Stomach (tissue), 9 donors: Measurements from ENCODE around the gene RAET1G. TPM values are rescaled to one million over a fixed set of nuclear protein-coding genes. Genes with fewer than 3 reads are reported as not detected.

Experiments
- DNase-seq, 2 donors: peaks; one replicate each; pipeline versions ENCODE4 v3.0.0 to v3.0.0-alpha.2; 2013 to 2019
- H3K27ac ChIP-seq, 5 donors: fragments of 200-600 bp in 4 of 5; sonication (generic) in 4 of 5; one replicate each; pipeline ENCODE4 v1.5.1; 2013 to 2019; ENCODE audit warnings: mild to moderate bottlenecking in 1 of 5, moderate library complexity in 1 of 5
- H3K27me3 ChIP-seq, 3 donors: fragments of 200-600 bp; sonication (generic); one replicate each; pipeline ENCODE4 v1.5.1; 2017 to 2019; ENCODE audit warnings: mixed run types in 1 of 3
- H3K36me3 ChIP-seq, 4 donors: fragments of 200-600 bp; sonication (generic); 1 replicate in 3 of 4; 2 replicates in 1 of 4; pipeline ENCODE4 v1.5.1; 2016 to 2019
- H3K4me1 ChIP-seq, 4 donors: fragments of 200-600 bp; sonication (generic); one replicate each; pipeline ENCODE4 v1.5.1; 2016 to 2019
- H3K4me3 ChIP-seq, 4 donors: fragments of 200-600 bp; sonication (generic) in 3 of 4; one replicate each; pipeline ENCODE4 v1.5.1; 2016 to 2019; ENCODE audit warnings: mild to moderate bottlenecking in 1 of 4
- H3K9me3 ChIP-seq, 4 donors: fragments of 200-600 bp; sonication (generic); one replicate each; pipeline ENCODE4 v1.5.1; 2016 to 2019
- EP300 ChIP-seq: sonication (generic); formaldehyde crosslinking; IDR thresholded peaks from one replicate; pipeline ENCODE4 v1.6.1; 2017; ENCODE audit warnings: antibody characterized with exemption
- POLR2A ChIP-seq, 4 donors: fragments of 450-650 bp; IDR thresholded peaks; one replicate each; pipeline ENCODE4 v1.6.1; 2016; ENCODE audit warnings: antibody characterized with exemption in 4 of 4, control low read depth in 2 of 4, mild to moderate bottlenecking in 1 of 4, moderate library complexity in 1 of 4
- POLR2AphosphoS5 ChIP-seq, 3 donors: sonication (generic); formaldehyde crosslinking; IDR thresholded peaks; one replicate each; pipeline ENCODE4 v1.6.1; 2016; ENCODE audit warnings: antibody characterized with exemption in 3 of 3
- WGBS, 5 donors: extraction: QIAGEN DNeasy Blood & Tissue Kit in 3 of 5; methylation state at CpG; one replicate each; pipeline versions ENCODE4 v1.1.5 to v1.1.7; 2013 to 2018; 5-methylcytosine and 5-hydroxymethylcytosine counted together
- intact Hi-C: fragments of 100-400 bp; cut with DNase I; formaldehyde crosslinking; loops from one replicate; pipeline ENCODE4 v1.15.1; 2023; ENCODE audit warnings: low total_unique reads
- polyA plus RNA-seq, 3 donors: library from polyadenylated mRNA; stranded (reverse); fragments of 200-250 nt; gene quantifications; one replicate each; pipeline ENCODE4 v1.2.3, GENCODE V29; 2013
- total RNA-seq, 5 donors: library from RNA; depleted of rRNA; stranded (reverse); fragments of >200 nt; gene quantifications; one replicate each; pipeline versions ENCODE4 v1.1.0 to v1.2.3, GENCODE V29; 2014 to 2016
- TF ChIP-seq, protein P1 (sequence below), 7 experiments: fragments of 450-650 bp in 4 of 7; fragments of 200-600 bp in 3 of 7; sonication (generic) in 3 of 7; IDR thresholded peaks; one replicate each; pipeline ENCODE4 v1.5.1; 2016 to 2019; ENCODE audit warnings: antibody characterized with exemption in 7 of 7, control low read depth in 2 of 7, mild to moderate bottlenecking in 1 of 7
- donor health status: healthy with polysubstance abuse.
- donor health status: Bipolar disorder and iron deficiency.
- donor health status: healthy.

Gene RAET1G
- total and polyA plus RNA-seq, 8 donors: 0.89 to 3.1 TPM; not detected in 6

DNA sequence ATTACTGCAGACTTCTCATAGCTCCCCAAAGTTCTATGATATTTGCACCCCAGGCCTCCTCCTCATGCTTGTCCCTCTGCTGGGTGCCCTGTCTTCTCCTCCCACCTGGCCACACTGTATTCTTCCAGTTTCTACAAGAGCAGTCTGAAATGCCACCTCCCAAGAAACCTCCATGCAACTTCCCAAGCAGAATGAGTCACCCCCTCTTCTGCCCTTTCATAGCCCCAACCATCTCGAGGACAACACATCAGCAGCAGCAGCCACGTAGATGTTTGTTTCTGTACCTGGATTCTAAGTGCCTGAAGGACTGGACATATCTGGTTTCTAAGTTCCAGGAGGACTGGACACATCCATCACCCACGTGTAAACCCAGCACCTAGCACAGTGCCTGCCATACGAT lies 12.3 kb upstream of the RAET1G start:
- intact Hi-C loops: no loop called here
- Histone ChIP-seq H3K36me3 (no peaks in the 10 kb centered on the region), H3K9me3 (no peaks in the 10 kb centered on the region), H3K4me3 (no peak overlapping the region), H3K27me3 (peaks cover 18 to 98% (median 59%) of the 10 kb centered on the region in 3 donors), H3K4me1 (peaks cover 10 to 13% (median 11%) of the 10 kb centered on the region in 4 donors), H3K27ac (no peak overlapping the region)
- no peak for DNase-seq
- TF ChIP-seq EP300 (no peak), POLR2A (IDR thresholded peaks at IDR 0.05) (no peak), POLR2AphosphoS5 (IDR thresholded peaks at IDR 0.05) (no peak)
- TF ChIP-seq, protein P1, sequence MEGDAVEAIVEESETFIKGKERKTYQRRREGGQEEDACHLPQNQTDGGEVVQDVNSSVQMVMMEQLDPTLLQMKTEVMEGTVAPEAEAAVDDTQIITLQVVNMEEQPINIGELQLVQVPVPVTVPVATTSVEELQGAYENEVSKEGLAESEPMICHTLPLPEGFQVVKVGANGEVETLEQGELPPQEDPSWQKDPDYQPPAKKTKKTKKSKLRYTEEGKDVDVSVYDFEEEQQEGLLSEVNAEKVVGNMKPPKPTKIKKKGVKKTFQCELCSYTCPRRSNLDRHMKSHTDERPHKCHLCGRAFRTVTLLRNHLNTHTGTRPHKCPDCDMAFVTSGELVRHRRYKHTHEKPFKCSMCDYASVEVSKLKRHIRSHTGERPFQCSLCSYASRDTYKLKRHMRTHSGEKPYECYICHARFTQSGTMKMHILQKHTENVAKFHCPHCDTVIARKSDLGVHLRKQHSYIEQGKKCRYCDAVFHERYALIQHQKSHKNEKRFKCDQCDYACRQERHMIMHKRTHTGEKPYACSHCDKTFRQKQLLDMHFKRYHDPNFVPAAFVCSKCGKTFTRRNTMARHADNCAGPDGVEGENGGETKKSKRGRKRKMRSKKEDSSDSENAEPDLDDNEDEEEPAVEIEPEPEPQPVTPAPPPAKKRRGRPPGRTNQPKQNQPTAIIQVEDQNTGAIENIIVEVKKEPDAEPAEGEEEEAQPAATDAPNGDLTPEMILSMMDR (IDR thresholded peaks at IDR 0.05): no peak
- WGBS, 5 donors: 38 to 48% (median 44%) methylated on average over 4 of the region's 4 CpGs

DNA sequence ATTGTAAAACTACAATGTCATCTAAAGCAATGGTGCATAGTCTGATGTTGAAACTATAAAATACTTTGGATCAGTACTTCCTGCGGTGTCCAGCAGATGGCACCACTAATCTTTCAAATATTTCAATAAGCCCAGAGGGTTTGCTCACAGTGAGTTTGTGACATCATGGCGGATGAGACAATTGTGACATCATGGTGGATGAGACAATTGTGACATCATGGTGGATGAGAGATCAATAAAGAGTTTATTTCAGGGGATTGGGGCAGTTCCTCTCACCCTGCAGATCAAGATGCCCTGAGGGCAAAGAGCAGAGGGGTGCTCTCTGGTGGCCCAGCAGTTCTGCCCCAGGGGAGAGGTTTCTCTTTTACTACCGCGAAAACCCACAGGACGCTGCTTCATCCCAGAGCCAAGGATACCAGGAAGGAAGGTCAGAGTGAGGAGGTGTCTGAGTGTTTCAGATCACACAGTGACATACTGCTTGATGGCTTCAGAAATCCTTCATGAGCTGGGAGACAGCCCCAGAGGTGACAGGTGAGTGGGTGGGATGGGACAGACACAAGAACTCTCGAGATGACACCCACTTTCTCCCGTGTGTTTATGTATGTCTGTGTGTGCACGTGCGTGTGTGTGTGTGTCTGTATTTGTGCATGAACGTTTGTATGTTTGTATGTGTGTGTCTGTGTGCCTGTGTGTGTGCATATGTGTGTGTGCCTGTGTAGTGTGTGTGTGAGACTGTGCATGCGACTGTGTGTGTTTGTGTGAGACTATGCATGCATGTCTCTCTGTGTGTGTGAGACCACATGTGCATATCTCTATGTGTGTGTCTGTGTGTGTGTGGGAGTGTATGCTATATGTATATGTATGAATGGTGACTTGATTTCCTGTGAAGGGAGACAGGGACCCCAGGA lies 11.6 kb upstream of the RAET1G start:
- TF ChIP-seq EP300 (no peak), POLR2A (IDR thresholded peaks at IDR 0.05) (no peak), POLR2AphosphoS5 (IDR thresholded peaks at IDR 0.05) (peak in 1 of 3 donors; percentile 17)
- TF ChIP-seq, protein P1 (IDR thresholded peaks at IDR 0.05): peak in 5 of 7 experiments; percentile 53 to 91 (median 82)
- no peaks in the 10 kb centered on the region for H3K36me3 ChIP-seq
- 32 to 44% (median 38%) methylated on average over 11 of the region's 11 CpGs for WGBS, 5 donors
- no peak overlapping the region for H3K4me3 ChIP-seq
- no peaks in the 10 kb centered on the region for H3K9me3 ChIP-seq
- peaks cover 10 to 13% (median 11%) of the 10 kb centered on the region in 4 donors for H3K4me1 ChIP-seq
- peaks cover 14 to 98% (median 54%) of the 10 kb centered on the region in 3 donors for H3K27me3 ChIP-seq
- DNase-seq: peak; percentile 73 to 82
- intact Hi-C loops: no loop called here
- H3K27ac ChIP-seq: no peak overlapping the region

DNA sequence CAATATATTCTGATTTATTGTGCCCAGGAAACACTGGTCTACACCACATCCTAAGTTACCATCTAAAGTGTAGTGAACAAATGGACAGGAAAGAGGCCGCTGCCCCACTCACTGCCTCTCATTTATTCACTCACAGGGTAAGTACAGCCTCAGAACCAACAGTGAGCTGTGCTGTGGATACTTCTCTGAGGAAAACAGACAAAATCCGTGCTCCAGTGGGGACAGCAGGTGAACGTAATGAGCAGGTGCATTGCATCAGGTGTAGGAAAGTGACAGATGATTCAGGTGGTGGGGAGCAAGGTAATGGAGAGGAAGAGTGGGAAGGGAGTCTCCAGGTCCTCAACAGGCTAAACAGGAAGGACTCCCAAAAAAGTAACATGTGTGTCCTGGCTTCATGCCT lies 10.5 kb upstream of the RAET1G start:
- no peaks in the 10 kb centered on the region for H3K36me3 ChIP-seq
- no peak overlapping the region for H3K4me3 ChIP-seq
- H3K9me3 ChIP-seq: no peaks in the 10 kb centered on the region
- TF ChIP-seq POLR2A (IDR thresholded peaks at IDR 0.05) (no peak), EP300 (no peak), POLR2AphosphoS5 (IDR thresholded peaks at IDR 0.05) (no peak)
- TF ChIP-seq, protein P1 (IDR thresholded peaks at IDR 0.05): no peak
- intact Hi-C loops: no loop called here
- peaks cover 3 to 98% (median 54%) of the 10 kb centered on the region in 3 donors for H3K27me3 ChIP-seq
- 30 to 41% (median 32%) methylated on average over 3 of the region's 3 CpGs for WGBS, 5 donors
- DNase-seq: no peak
- peaks cover 4% of the 10 kb centered on the region in 4 donors for H3K4me1 ChIP-seq
- no peak overlapping the region for H3K27ac ChIP-seq

DNA sequence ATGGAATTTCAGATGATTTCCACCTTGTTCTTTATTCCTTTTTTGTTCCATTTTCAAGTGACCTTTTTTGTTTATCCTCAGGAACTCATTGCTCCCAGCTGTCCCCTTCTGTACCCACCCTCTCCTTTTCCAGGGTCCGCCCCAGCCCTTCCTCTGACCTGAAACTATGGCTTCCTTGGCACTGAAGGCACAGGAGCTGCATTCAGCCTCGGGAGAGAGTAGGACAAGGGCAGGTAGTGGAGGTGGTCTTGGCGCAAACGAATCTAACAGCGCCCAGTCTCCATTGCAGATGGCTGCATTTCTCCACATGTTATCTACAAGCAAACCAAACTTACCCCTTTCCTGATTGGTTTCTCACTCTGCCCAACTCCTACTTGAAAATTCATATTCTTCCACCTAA lies 10.1 kb upstream of the RAET1G start:
- WGBS, 5 donors: 51 to 66% (median 52%) methylated on average over 5 of the region's 5 CpGs
- no peak for TF ChIP-seq POLR2AphosphoS5 (IDR thresholded peaks at IDR 0.05)
- TF ChIP-seq POLR2A (IDR thresholded peaks at IDR 0.05): no peak
- peaks cover 0 to 98% (median 51%) of the 10 kb centered on the region in 3 donors for H3K27me3 ChIP-seq
- no peak for DNase-seq
- intact Hi-C loops: no loop called here
- H3K4me1 ChIP-seq: peaks cover 0 to under 1% (median 0%) of the 10 kb centered on the region in 4 donors
- no peaks in the 10 kb centered on the region for H3K9me3 ChIP-seq
- H3K36me3 ChIP-seq: no peaks in the 10 kb centered on the region
- H3K27ac ChIP-seq: no peak overlapping the region
- no peak overlapping the region for H3K4me3 ChIP-seq
